Aorta (tissue), 5 donors: ENCODE measurements around the gene TIMM29. TPM values are rescaled to one million over a fixed set of nuclear protein-coding genes. Genes with fewer than 3 reads are reported as not detected.
"Not testable (repeated sequence)": the region's sequence is repeated elsewhere in the genome, so short reads cannot be mapped to it uniquely, and the experiment has no call there.

Experiments
- ATAC-seq: fragments of 200-7000 bp; cut with Tn5 transposase; one replicate; pipeline ENCODE4 v1.9.1; 2022; ENCODE audit warnings: moderate library complexity; ENCODE audit not compliant: low FRiP score
- DNase-seq, 2 donors: peaks; one replicate each; pipeline ENCODE4 v3.0.0-alpha.2; 2020
- H3K27ac ChIP-seq, 2 donors: one replicate each; pipeline ENCODE4 v1.5.1; 2013; ENCODE audit warnings: low read length in 2 of 2, mild to moderate bottlenecking in 2 of 2, moderate library complexity in 2 of 2, control low read depth in 1 of 2, inconsistent platforms in 1 of 2, low read depth in 1 of 2
- H3K27me3 ChIP-seq, 2 donors: one replicate each; pipeline ENCODE4 v1.6.1; 2013; ENCODE audit warnings: control low read depth in 1 of 2, low read length in 1 of 2, mild to moderate bottlenecking in 1 of 2, moderate library complexity in 1 of 2; ENCODE audit not compliant: insufficient read depth in 2 of 2, control insufficient read depth in 1 of 2
- H3K36me3 ChIP-seq, 2 donors: one replicate each; pipeline ENCODE4 v1.6.1; 2013; ENCODE audit warnings: control low read depth in 1 of 2, low read length in 1 of 2, mild to moderate bottlenecking in 1 of 2; ENCODE audit not compliant: insufficient read depth in 2 of 2, control insufficient read depth in 1 of 2
- H3K4me1 ChIP-seq, 2 donors: one replicate each; pipeline ENCODE4 v1.6.1; 2013; ENCODE audit warnings: low read length in 2 of 2, control low read depth in 1 of 2, mild to moderate bottlenecking in 1 of 2, moderate library complexity in 1 of 2; ENCODE audit not compliant: insufficient read depth in 2 of 2, control insufficient read depth in 1 of 2
- H3K4me3 ChIP-seq, 2 donors: one replicate each; pipeline ENCODE4 v1.5.1; 2013; ENCODE audit warnings: low read length in 2 of 2, control low read depth in 1 of 2, mild to moderate bottlenecking in 1 of 2
- H3K9me3 ChIP-seq: one replicate; pipeline ENCODE4 v1.6.1; 2013; ENCODE audit warnings: mild to moderate bottlenecking, low read length; ENCODE audit not compliant: control insufficient read depth
- WGBS, 2 donors: extraction: QIAGEN DNeasy Blood & Tissue Kit; methylation state at CpG; one replicate each; pipeline ENCODE4 v1.1.7; 2013; 5-methylcytosine and 5-hydroxymethylcytosine counted together
- intact Hi-C, 2 donors: fragments of 100-400 bp; cut with DNase I; formaldehyde crosslinking; loops; one replicate each; pipeline versions ENCODE4 v1.14.2 to v1.15.0; 2022
- polyA plus RNA-seq, 2 donors: library from polyadenylated mRNA; stranded (reverse); fragments of 200-250 nt; gene quantifications; one replicate each; pipeline ENCODE4 v1.2.3, GENCODE V29; 2013
- total RNA-seq, 2 donors: library from RNA; stranded (reverse); fragmentation: NEBNext Ultra II Directional; extraction: Animal tissue kit (Norgen Biotek cat#: 25700); gene quantifications; one replicate each; pipeline ENCODE4 v1.2.1, GENCODE V29; 2021
- donor health status: healthy with polysubstance abuse.
- donor health status: Bipolar disorder and iron deficiency.
- donor health status: DM: no; HTN: no; CAD: no.
- donor health status: DM: no; HTN: no; CAD: no.
- donor health status: DM: yes; HTN: yes; CAD: no.

TIMM29 gene
- total and polyA plus RNA-seq, 4 donors = 13.7 to 16.0 (median 15.5) TPM

- H3K36me3 ChIP-seq = no peaks in the 10 kb centered on the region
- H3K9me3 ChIP-seq = no peaks in the 10 kb centered on the region
- H3K27ac ChIP-seq = no peak overlapping the region
- no peaks in the 10 kb centered on the region for H3K27me3 ChIP-seq
- intact Hi-C loops = loop anchor here in 1 of 2 donors (10.0 kb wide), 1 partner anchor 50 kb away; the partner anchor contains the start of gene CARM1
- no peak for DNase-seq
- no peak overlapping the region for H3K4me3 ChIP-seq
- no peaks in the 10 kb centered on the region for H3K4me1 ChIP-seq
- ATAC-seq = no peak
- WGBS, 2 donors = 76 to 77% methylated on average over 13 of the region's 13 CpGs
Measured at GRCh38 chr19:10924597-10924996, 4.0 kb upstream of the TIMM29 start.

GRCh38 chr19:10927730-10928562 lies 665 bp upstream of the TIMM29 start:
- peak overlapping the region in 1 of 2 donors; percentile 55 for H3K27ac ChIP-seq
- H3K9me3 ChIP-seq = no peaks in the 10 kb centered on the region
- ATAC-seq (peak; percentile 6), DNase-seq (no peak)
- H3K4me3 ChIP-seq = peak overlapping the region; percentile 18 to 84
- H3K27me3 ChIP-seq = no peaks in the 10 kb centered on the region
- H3K4me1 ChIP-seq = no peaks in the 10 kb centered on the region
- intact Hi-C loops = loop anchor here (2.0 to 10.0 kb wide), 2 partner anchors 53 to 55 kb away; partner anchors contain the start of gene CARM1 (in 1 of the 2)
- H3K36me3 ChIP-seq = no peaks in the 10 kb centered on the region
- WGBS, 2 donors = 5% methylated on average over 47 of the region's 47 CpGs

- Histone ChIP-seq H3K4me3 (peak overlapping the region; percentile 67 to 75), H3K36me3 (no peaks in the 10 kb centered on the region), H3K27ac (peak overlapping the region in 1 of 2 donors; percentile 19), H3K27me3 (no peaks in the 10 kb centered on the region), H3K9me3 (no peaks in the 10 kb centered on the region), H3K4me1 (no peaks in the 10 kb centered on the region)
- ATAC-seq = no peak
- DNase-seq = no peak
- intact Hi-C loops = loop anchor here (2.0 to 10.0 kb wide), 2 partner anchors 55 to 57 kb away; partner anchors contain the start of gene CARM1 (in 1 of the 2)
- WGBS, 2 donors = 7 to 9% methylated on average over 27 of the region's 27 CpGs
Measured at GRCh38 chr19:10929402-10929794, 787 bp downstream of the TIMM29 start.

GRCh38 chr19:10935371-10936059 lies 6.9 kb downstream of the TIMM29 start:
- H3K4me3 ChIP-seq = no peak overlapping the region
- H3K27ac ChIP-seq = no peak overlapping the region
- no peaks in the 10 kb centered on the region for H3K36me3 ChIP-seq
- WGBS, 2 donors = 92 to 94% methylated on average over 9 of the region's 9 CpGs
- H3K4me1 ChIP-seq = no peaks in the 10 kb centered on the region
- no peak for ATAC-seq
- no peak for DNase-seq
- intact Hi-C loops = loop anchor here in 1 of 2 donors (5.0 to 10.0 kb wide), 2 partner anchors 42 to 189 kb away; no protein-coding TSS in a partner anchor
- no peaks in the 10 kb centered on the region for H3K9me3 ChIP-seq
- H3K27me3 ChIP-seq = no peaks in the 10 kb centered on the region

GRCh38 chr19:10936661-10937084 lies 8.1 kb downstream of the TIMM29 start:
- 2 to 4% methylated on average over 11 of the region's 11 CpGs for WGBS, 2 donors
- Histone ChIP-seq H3K27me3 (no peaks in the 10 kb centered on the region), H3K36me3 (no peaks in the 10 kb centered on the region), H3K9me3 (no peaks in the 10 kb centered on the region), H3K4me3 (no peak overlapping the region), H3K27ac (no peak overlapping the region), H3K4me1 (no peaks in the 10 kb centered on the region)
- ATAC-seq = peak; percentile 73
- DNase-seq = no peak
- intact Hi-C loops = loop anchor here in 1 of 2 donors (5.0 to 10.0 kb wide), 2 partner anchors 41 to 188 kb away; no protein-coding TSS in a partner anchor

- ATAC-seq, H3K27ac ChIP-seq, DNase-seq, H3K27me3 ChIP-seq, H3K4me1 ChIP-seq, H3K36me3 ChIP-seq, H3K9me3 ChIP-seq, H3K4me3 ChIP-seq: not testable (repeated sequence)
- 74 to 84% methylated on average over 14 of the region's 14 CpGs for WGBS, 2 donors
- intact Hi-C loops = loop anchor here in 1 of 2 donors (5.0 kb wide), 1 partner anchor 91 kb away; no protein-coding TSS in a partner anchor
Measured at GRCh38 chr19:10941649-10942048, 13.0 kb downstream of the TIMM29 start.

- H3K4me1 ChIP-seq, DNase-seq, H3K27me3 ChIP-seq, H3K9me3 ChIP-seq, H3K27ac ChIP-seq, H3K36me3 ChIP-seq, H3K4me3 ChIP-seq, ATAC-seq: not testable (repeated sequence)
- WGBS, 2 donors = 76 to 81% methylated on average over 4 of the region's 4 CpGs
- intact Hi-C loops = loop anchor here in 1 of 2 donors (5.0 kb wide), 1 partner anchor 89 kb away; no protein-coding TSS in a partner anchor
Measured at GRCh38 chr19:10943412-10943811, 14.8 kb downstream of the TIMM29 start.

GRCh38 chr19:10945264-10945663 lies 16.7 kb downstream of the TIMM29 start:
- Histone ChIP-seq H3K36me3 (no peaks in the 10 kb centered on the region), H3K9me3 (no peaks in the 10 kb centered on the region), H3K4me3 (no peak overlapping the region), H3K27ac (no peak overlapping the region), H3K4me1 (no peaks in the 10 kb centered on the region), H3K27me3 (no peaks in the 10 kb centered on the region)
- intact Hi-C loops = no loop called here
- no peak for DNase-seq
- ATAC-seq = no peak
- WGBS, 2 donors = 92 to 97% methylated on average over 4 of the region's 4 CpGs
